Heart left ventricle (tissue), 13 donors: ENCODE data around the gene CSMD2.

ENCODE experiments used
- CTCF ChIP-seq, 12 donors: fragments of 200-600 bp; sonication (generic) in 4 of 12; IDR thresholded peaks; one replicate each; pipeline versions ENCODE4 v1.5.0 to v1.8.0; 2018 to 2022; ENCODE audit warnings: antibody characterized with exemption in 12 of 12, mild to moderate bottlenecking in 5 of 12
- POLR2A ChIP-seq, 2 donors: fragments of 450-650 bp; IDR thresholded peaks; one replicate each; pipeline ENCODE4 v1.6.1; 2017; ENCODE audit warnings: antibody characterized with exemption in 2 of 2, mild to moderate bottlenecking in 2 of 2, moderate library complexity in 2 of 2
- donor health status: ischemic (EF 13 %, LVEDD 7.1; RV severe dilation, severe dysfunction).
- donor health status: DM: no; HTN: yes; CAD: no.
- donor health status: DM: no; HTN: no; CAD: no.
- donor health status: ischemic (EF 25% LVEDD 6.9; RV normal size, moderate dysfunction).
- donor health status: ischemic (EF 25% LVEDD 5.7; RV mildly dilated, moderate dysfunction).
- donor health status: ischemic (EF 35%, LVEDD 5.7; RV mildly dilated, moderate dysfunction).
- donor health status: nonischemic (EF 11% LVEDD 7.7; RV severe dilation, severe dysfunction).
- donor health status: DM: yes; HTN: yes; CAD: no.
- donor health status: PGD.
- donor health status: ischemic (EF 29% LVEDD 5.4; RV normal size, mild dysfunction).
- donor health status: nonischemic (EF 23%, LVEDD 6.1; RV moderate dilation, normal function).

- TF ChIP-seq CTCF (IDR thresholded peaks at IDR 0.05) (no peak), POLR2A (IDR thresholded peaks at IDR 0.05) (no peak)
These were observed 467.2 kb downstream of the CSMD2 start for GRCh38 chr1:33697816-33698215.
